ENCODE results near the gene CIAO2B. TPM values are rescaled to one million over a fixed set of nuclear protein-coding genes. Genes with fewer than 3 reads are reported as not detected.
A peak's percentile ranks its signal among the peaks of the same experiment; 100 is the strongest.

The CIAO2B gene
- total RNA-seq: 100 to 1,000 TPM in 1 of 4 donors, 10 to 100 TPM in 3; 83.1 to 101 (median 95.5) TPM

DNA sequence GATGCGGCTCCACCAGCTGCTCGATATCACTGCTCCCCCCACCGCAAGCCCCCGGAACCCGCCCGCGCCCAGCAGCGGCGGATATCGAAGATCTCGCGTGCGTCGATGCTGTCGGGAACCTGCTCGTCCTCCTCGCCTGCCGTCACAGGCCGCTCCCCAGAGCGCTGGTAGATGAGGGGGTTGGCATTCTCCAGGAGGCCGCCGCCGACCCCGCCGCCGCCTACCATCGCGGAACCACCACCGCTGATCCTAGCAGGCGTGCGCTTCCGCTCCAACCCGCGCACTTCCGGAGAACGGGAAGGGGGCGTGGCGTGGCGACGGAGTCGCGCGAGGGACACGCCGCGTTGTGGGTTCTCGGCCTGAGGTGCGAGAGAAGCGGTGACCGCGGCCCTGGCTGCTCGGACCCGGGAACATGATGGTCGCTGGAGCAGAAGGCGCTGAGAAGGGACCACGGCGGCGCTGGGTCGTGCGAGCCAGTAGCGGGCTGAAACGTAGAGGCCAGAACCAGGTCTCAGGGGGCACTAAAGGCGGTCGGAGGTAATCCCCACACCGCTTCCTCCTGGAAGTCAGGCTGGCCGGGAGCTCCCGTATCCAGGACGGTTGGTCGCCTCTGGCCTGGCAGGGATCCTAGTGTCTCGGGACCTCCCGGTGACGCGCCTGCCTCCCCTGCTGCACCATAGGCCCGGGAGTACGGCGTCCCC lies at the start of gene CIAO2B:
Gene CIAO2B (minus strand): TSS at position 265 of the 701 bp plus-strand sequence. CDS start 38 bp downstream, at position 227.
- intact Hi-C loops (cut with DNase I): no loop called here
- Histone ChIP-seq H3K36me3 (peaks cover 3 to 53% (median 32%) of the 10 kb centered on the region in 4 donors), H3K27me3 (no peaks in the 10 kb centered on the region), H3K4me3 (peak within 1 kb of the TSS; percentile 77 to 99 (median 90)), H3K27ac (replicated peaks in 1 of 4) (peak within 1 kb of the TSS; percentile 86 to 97 (median 93)), H3K9me3 (no peaks in the 10 kb centered on the region), H3K4me1 (peaks cover 37 to 58% (median 48%) of the 10 kb centered on the region in 4 donors)
- DNase-seq (ENCODE audit: extremely low spot score): peak; percentile 96
- WGBS: under 1% methylated on average over 17 of the region's 76 CpGs
- peak; percentile 98 to 99 for TF ChIP-seq POLR2AphosphoS5 (IDR thresholded peaks at IDR 0.05)
- TF ChIP-seq EP300 (IDR thresholded peaks at IDR 0.05): no peak
- TF ChIP-seq, protein P1, sequence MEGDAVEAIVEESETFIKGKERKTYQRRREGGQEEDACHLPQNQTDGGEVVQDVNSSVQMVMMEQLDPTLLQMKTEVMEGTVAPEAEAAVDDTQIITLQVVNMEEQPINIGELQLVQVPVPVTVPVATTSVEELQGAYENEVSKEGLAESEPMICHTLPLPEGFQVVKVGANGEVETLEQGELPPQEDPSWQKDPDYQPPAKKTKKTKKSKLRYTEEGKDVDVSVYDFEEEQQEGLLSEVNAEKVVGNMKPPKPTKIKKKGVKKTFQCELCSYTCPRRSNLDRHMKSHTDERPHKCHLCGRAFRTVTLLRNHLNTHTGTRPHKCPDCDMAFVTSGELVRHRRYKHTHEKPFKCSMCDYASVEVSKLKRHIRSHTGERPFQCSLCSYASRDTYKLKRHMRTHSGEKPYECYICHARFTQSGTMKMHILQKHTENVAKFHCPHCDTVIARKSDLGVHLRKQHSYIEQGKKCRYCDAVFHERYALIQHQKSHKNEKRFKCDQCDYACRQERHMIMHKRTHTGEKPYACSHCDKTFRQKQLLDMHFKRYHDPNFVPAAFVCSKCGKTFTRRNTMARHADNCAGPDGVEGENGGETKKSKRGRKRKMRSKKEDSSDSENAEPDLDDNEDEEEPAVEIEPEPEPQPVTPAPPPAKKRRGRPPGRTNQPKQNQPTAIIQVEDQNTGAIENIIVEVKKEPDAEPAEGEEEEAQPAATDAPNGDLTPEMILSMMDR (IDR thresholded peaks at IDR 0.05): peak in 1 of 3 experiments; percentile 5
- TF ChIP-seq POLR2A (IDR thresholded peaks at IDR 0.05; ENCODE audit: low read depth): peak; percentile 90

DNA sequence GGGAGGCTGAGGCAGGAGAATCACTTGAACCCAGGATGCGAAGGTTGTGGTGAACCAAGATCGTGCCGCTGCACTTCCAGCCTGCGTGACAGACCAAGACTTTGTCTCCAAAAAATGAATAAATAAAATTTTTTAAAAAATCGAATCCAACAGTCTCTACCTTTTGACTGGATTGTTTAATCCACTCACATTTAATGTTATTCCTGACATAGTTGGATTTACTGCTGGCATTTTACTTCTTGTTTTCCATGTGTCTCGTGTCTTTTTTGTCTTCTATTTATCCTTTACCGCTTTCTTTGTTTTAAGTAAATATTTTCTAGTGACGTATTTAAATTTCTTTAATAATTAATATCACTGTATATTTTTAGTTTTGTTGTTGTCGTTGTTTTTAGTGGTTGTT lies 48.8 kb upstream of the CIAO2B start:
- H3K4me1 ChIP-seq: no peaks in the 10 kb centered on the region
- no peaks in the 10 kb centered on the region for H3K27me3 ChIP-seq
- intact Hi-C loops (cut with DNase I): no loop called here
- 93% methylated on average over 9 of the region's 9 CpGs for WGBS
- no peak overlapping the region for H3K4me3 ChIP-seq
- TF ChIP-seq POLR2AphosphoS5 (IDR thresholded peaks at IDR 0.05): no peak
- no peak overlapping the region for H3K27ac ChIP-seq (replicated peaks in 1 of 4)
- H3K36me3 ChIP-seq: no peaks in the 10 kb centered on the region
- DNase-seq (ENCODE audit: extremely low spot score): no peak
- no peaks in the 10 kb centered on the region for H3K9me3 ChIP-seq

DNA sequence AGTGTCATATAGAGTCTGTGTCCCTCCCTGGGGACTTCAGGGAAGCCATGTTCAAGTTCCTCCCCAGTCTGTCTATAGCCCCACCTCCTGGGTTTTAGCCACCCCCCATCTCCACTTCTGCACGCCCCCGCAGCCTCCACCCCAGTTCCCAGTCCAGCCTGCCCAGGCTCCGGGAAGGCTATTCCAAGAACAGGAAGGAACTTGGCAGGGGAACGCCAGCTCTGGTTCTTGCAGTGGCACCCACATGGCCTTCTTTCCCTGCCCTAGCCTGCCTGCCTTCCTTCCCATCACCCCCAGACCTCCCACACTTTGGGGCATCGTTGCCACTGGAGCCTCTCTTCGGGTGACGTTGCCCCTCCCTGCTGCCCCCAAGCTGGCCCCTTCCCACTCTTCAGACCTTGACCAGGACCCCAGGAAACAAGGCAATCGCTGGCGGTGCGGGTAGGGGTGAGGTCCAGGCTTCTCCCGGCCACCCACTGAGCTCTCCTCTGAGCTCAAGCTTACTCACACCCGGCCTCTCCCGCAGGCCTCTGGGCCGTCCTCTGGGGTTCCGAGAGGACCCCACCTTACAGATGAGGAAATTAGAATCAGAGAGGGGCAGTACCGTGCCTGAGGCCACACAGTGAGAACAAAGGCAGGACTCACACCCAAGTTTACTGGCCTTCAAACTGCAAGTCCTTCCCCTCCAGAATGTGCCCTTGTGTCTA lies 45.0 kb upstream of the CIAO2B start:
- intact Hi-C loops (cut with DNase I): loop anchor here (2.0 to 5.0 kb wide), 2 partner anchors 128 to 206 kb away; partner anchors contain the start of gene PHAF1
- TF ChIP-seq, protein P1 (IDR thresholded peaks at IDR 0.05): no peak
- no peak for TF ChIP-seq POLR2A (IDR thresholded peaks at IDR 0.05; ENCODE audit: low read depth)
- TF ChIP-seq EP300 (IDR thresholded peaks at IDR 0.05): no peak
- TF ChIP-seq POLR2AphosphoS5 (IDR thresholded peaks at IDR 0.05): peak in 1 of 2 donors; percentile 29
- WGBS: 29% methylated on average over 4 of the region's 16 CpGs

DNA sequence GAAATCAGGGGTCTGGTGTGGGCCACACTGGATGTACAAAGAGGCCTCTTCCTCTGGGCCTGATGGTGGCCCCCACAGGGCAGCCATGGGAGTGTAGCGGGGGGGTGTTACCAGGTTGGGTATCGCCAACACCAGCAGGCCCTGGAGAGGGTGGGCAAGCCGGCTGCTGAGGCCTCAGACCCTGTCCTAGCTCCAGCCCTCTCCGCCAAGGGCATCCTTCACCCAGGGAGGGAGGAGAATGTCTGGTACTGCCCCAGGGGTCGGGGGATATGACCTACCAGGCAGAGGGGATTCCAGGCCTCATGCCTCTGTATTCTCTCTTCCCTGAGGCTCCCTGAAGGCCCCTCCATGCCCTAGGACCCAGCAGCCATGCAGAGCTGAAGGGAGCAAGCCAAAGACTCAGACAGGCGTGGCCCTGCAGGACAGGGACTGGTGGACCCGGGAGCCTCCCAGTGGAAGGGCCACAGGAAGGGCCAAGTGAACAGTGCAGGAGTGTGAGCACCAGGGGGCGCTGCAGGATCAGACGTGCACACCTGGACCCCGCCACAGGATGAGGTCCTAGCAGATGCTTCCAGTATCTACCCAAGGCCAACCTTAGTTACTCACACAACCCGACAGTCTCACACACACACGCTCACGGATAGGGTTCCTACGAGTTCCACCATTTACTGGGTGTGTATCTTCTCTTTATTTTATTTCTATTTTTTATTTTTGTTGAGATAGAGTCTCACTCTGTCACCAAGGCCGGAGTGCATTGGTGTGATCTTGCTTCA lies 43.3 kb upstream of the CIAO2B start:
- H3K27ac ChIP-seq (replicated peaks in 1 of 4): no peak overlapping the region
- peaks cover 0 to 15% (median 0%) of the 10 kb centered on the region in 4 donors for H3K27me3 ChIP-seq
- intact Hi-C loops (cut with DNase I): loop anchor here (1.0 to 5.0 kb wide), 3 partner anchors 130 to 207 kb away; partner anchors contain the start of gene PHAF1
- H3K36me3 ChIP-seq: no peaks in the 10 kb centered on the region
- DNase-seq (ENCODE audit: extremely low spot score): peak; percentile 97
- H3K4me3 ChIP-seq: no peak overlapping the region
- TF ChIP-seq POLR2AphosphoS5 (IDR thresholded peaks at IDR 0.05): peak; percentile 38 to 58
- no peak for TF ChIP-seq EP300 (IDR thresholded peaks at IDR 0.05)
- TF ChIP-seq POLR2A (IDR thresholded peaks at IDR 0.05; ENCODE audit: low read depth): no peak
- TF ChIP-seq, protein P1 (IDR thresholded peaks at IDR 0.05): peak in 2 of 3 experiments; percentile 96 to 97
- H3K4me1 ChIP-seq: peaks cover 0 to 8% (median 2%) of the 10 kb centered on the region in 4 donors
- 24% methylated on average over 13 of the region's 15 CpGs for WGBS
- no peaks in the 10 kb centered on the region for H3K9me3 ChIP-seq

More for the DNA sequence above, 45.0 kb upstream of the CIAO2B start:
- Histone ChIP-seq H3K9me3 (no peaks in the 10 kb centered on the region), H3K27me3 (peaks cover 0 to 9% (median 0%) of the 10 kb centered on the region in 4 donors), H3K4me1 (peaks cover 0 to 8% (median 2%) of the 10 kb centered on the region in 4 donors), H3K27ac (replicated peaks in 1 of 4) (peak overlapping the region in 1 of 4 donors; percentile 34), H3K36me3 (no peaks in the 10 kb centered on the region), H3K4me3 (no peak overlapping the region)
- DNase-seq (ENCODE audit: extremely low spot score): no peak

All from esophagus muscularis mucosa (tissue), 4 donors.